Endothelial cell of umbilical vein (primary cell): ENCODE measurements around the gene SERPINA6.

ENCODE experiments used
- CTCF ChIP-seq, 2 donors: IDR thresholded peaks; 1 replicate in 1 of 2; 2 replicates in 1 of 2; pipeline ENCODE4 v1.5.1; 2011; ENCODE audit warnings: low read length in 2 of 2, mild to moderate bottlenecking in 2 of 2, moderate library complexity in 2 of 2, control low read depth in 1 of 2, inconsistent platforms in 1 of 2, low read depth in 1 of 2; ENCODE audit not compliant: insufficient read depth in 1 of 2; ENCODE audit errors: extremely low read depth in 1 of 2
- POLR2A ChIP-seq: IDR thresholded peaks from 2 replicates; pipeline ENCODE4 v1.6.1; 2012; ENCODE audit warnings: low read depth, mild to moderate bottlenecking, control low read depth, low read length

GRCh38 chr14:94340533-94340932, 17.4 kb upstream of the SERPINA6 start:
- TF ChIP-seq CTCF (IDR thresholded peaks at IDR 0.05; ENCODE audit: extremely low read depth in 1 of 2, insufficient read depth in 1 of 2, low read depth in 1 of 2, low read length in 2 of 2) (no peak), POLR2A (no peak)
